Mesendoderm (in vitro differentiated cells): Measurements from ENCODE around the gene AGPS.
"Not testable (repeated sequence)": the region's sequence is repeated elsewhere in the genome, so short reads cannot be mapped to it uniquely, and the experiment has no call there.

ENCODE experiments used
- DNase-seq: peaks from one replicate; pipeline ENCODE4 v3.0.0; 2013
- H2AK5ac ChIP-seq: 2 replicates; pipeline ENCODE4 v1.6.1; 2013; ENCODE audit warnings: low read length, inconsistent platforms
- H2BK120ac ChIP-seq: 2 replicates; pipeline ENCODE4 v1.6.1; 2013; ENCODE audit warnings: low read depth, mild to moderate bottlenecking, low read length, moderate library complexity, mixed read lengths
- H2BK15ac ChIP-seq: replicated peaks from 2 replicates; pipeline ENCODE4 v1.6.1; 2013; ENCODE audit warnings: low read depth, mild to moderate bottlenecking, moderate library complexity
- H2BK5ac ChIP-seq: 2 replicates; pipeline ENCODE4 v1.6.1; 2013; ENCODE audit warnings: low read length, inconsistent platforms
- H3K18ac ChIP-seq: 2 replicates; pipeline ENCODE4 v1.6.1; 2013; ENCODE audit warnings: mild to moderate bottlenecking, low read length, mixed read lengths
- H3K23ac ChIP-seq: one replicate; pipeline ENCODE4 v1.6.1; 2013; ENCODE audit warnings: low read length
- H3K27ac ChIP-seq: 2 replicates; pipeline ENCODE4 v1.5.1; 2013; ENCODE audit warnings: low read depth, mild to moderate bottlenecking, inconsistent platforms, low read length, moderate library complexity
- H3K27me3 ChIP-seq: 2 replicates; pipeline ENCODE4 v1.6.1; 2013; ENCODE audit warnings: low read length, control low read depth, mild to moderate bottlenecking, inconsistent platforms; ENCODE audit not compliant: insufficient read depth, poor library complexity
- H3K36me3 ChIP-seq: 2 replicates; pipeline ENCODE4 v1.6.1; 2013; ENCODE audit warnings: low read length, inconsistent platforms; ENCODE audit not compliant: control insufficient read depth, insufficient read depth
- H3K4ac ChIP-seq: one replicate; pipeline ENCODE4 v1.6.1; 2013; ENCODE audit warnings: low read depth, mild to moderate bottlenecking, low read length, moderate library complexity
- H3K4me1 ChIP-seq: 2 replicates; pipeline ENCODE4 v1.6.1; 2013; ENCODE audit warnings: low read depth, low read length, inconsistent platforms; ENCODE audit not compliant: control insufficient read depth
- H3K4me2 ChIP-seq: 2 replicates; pipeline ENCODE4 v1.6.1; 2013; ENCODE audit warnings: low read length
- H3K4me3 ChIP-seq: 2 replicates; pipeline ENCODE4 v1.5.1; 2013; ENCODE audit warnings: mild to moderate bottlenecking, low read length
- H3K56ac ChIP-seq: one replicate; pipeline ENCODE4 v1.6.1; 2013; ENCODE audit warnings: low read length
- H3K79me1 ChIP-seq: 2 replicates; pipeline ENCODE4 v1.6.1; 2013; ENCODE audit warnings: low read length, inconsistent platforms
- H3K79me2 ChIP-seq: 2 replicates; pipeline ENCODE4 v1.6.1; 2013; ENCODE audit warnings: mild to moderate bottlenecking, low read length; ENCODE audit not compliant: control insufficient read depth, insufficient read depth
- H3K9ac ChIP-seq: 2 replicates; pipeline ENCODE4 v1.6.1; 2013; ENCODE audit warnings: low read length, inconsistent platforms
- H4K5ac ChIP-seq: one replicate; pipeline ENCODE4 v1.6.1; 2013; ENCODE audit warnings: low read length
- H4K8ac ChIP-seq: one replicate; pipeline ENCODE4 v1.6.1; 2013; ENCODE audit warnings: low read depth, mild to moderate bottlenecking, control low read depth, low read length, moderate library complexity
- WGBS: extraction: QIAGEN DNeasy Blood & Tissue Kit; methylation state at CpG from one replicate; pipeline ENCODE4 v1.1.7; 2013; ENCODE audit warnings: low lambda C conversion rate, missing lambda C conversion rate; ENCODE audit not compliant: insufficient coverage; ENCODE audit errors: extremely low coverage; 5-methylcytosine and 5-hydroxymethylcytosine counted together

Gene AGPS

DNA sequence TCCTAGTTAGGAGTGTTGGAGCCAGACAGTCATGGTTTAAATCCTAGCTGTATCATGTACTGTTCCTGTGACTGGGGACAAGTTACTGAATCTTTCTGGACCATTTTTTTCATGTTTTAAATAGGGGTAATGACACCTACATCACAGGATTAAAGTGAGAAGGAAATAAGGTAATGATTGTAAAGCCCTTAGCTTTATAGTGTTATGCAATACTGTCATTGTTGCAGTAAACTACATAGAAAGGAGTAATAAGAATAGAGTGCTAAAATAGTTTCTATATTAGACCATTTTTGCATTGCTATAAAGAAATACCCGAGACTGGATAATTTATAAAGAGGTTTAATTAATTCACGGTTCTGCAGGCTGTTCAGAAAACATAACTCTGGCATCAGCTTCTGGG, 14.5 kb downstream of the AGPS start:
- no peak overlapping the region for H3K4me2 ChIP-seq

DNA sequence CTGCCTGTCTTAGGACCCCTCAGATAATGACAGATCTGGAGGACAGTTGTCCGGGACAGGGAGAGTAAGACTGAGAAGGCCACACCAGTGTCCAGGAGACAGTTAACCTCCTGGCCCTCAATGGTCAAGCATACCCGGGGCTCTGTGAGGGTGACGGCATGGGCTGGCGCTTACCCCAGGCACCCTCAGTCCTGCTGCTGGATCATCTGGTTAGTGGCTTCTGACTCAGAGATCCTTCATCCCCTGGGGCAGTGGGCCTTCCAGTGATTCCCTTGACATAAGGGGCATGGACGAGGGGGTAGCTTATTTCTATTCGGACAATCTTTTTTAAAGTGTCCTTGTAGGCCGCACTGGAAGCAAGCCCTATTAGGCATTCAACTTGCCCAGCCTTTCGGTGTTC, 18.1 kb downstream of the AGPS start:
- not testable (repeated sequence) for H3K36me3 ChIP-seq, H4K5ac ChIP-seq, H2BK15ac ChIP-seq, H3K27me3 ChIP-seq, H3K4me3 ChIP-seq, H4K8ac ChIP-seq, H3K18ac ChIP-seq, H3K27ac ChIP-seq, H3K4me1 ChIP-seq, H2AK5ac ChIP-seq, H3K4ac ChIP-seq, H3K9ac ChIP-seq, H2BK5ac ChIP-seq, H3K79me1 ChIP-seq, DNase-seq, H2BK120ac ChIP-seq, H3K23ac ChIP-seq, H3K4me2 ChIP-seq, H3K56ac ChIP-seq
- H3K79me2 ChIP-seq = peaks cover 34% of the 10 kb centered on the region
- no CpG with 5 or more reads among the region's 8 CpGs for WGBS

More for the DNA sequence above, 14.5 kb downstream of the AGPS start:
- H3K18ac ChIP-seq = no peak overlapping the region
- WGBS = no CpG with 5 or more reads among the region's 2 CpGs
- H2BK120ac ChIP-seq = no peak overlapping the region
- no peak overlapping the region for H3K4ac ChIP-seq
- H3K79me1 ChIP-seq = peaks cover 12% of the 10 kb centered on the region
- H3K4me1 ChIP-seq = no peaks in the 10 kb centered on the region
- no peak overlapping the region for H3K27ac ChIP-seq
- DNase-seq = no peak
- no peak overlapping the region for H4K5ac ChIP-seq
- no peaks in the 10 kb centered on the region for H3K27me3 ChIP-seq
- no peak overlapping the region for H3K9ac ChIP-seq
- no peak overlapping the region for H2BK15ac ChIP-seq
- no peak overlapping the region for H2AK5ac ChIP-seq
- H3K36me3 ChIP-seq = no peaks in the 10 kb centered on the region
- peaks cover 43% of the 10 kb centered on the region for H3K79me2 ChIP-seq
- no peak overlapping the region for H3K23ac ChIP-seq
- H4K8ac ChIP-seq = no peak overlapping the region
- no peak overlapping the region for H3K4me3 ChIP-seq
- no peak overlapping the region for H3K56ac ChIP-seq
- H2BK5ac ChIP-seq = no peak overlapping the region

DNA sequence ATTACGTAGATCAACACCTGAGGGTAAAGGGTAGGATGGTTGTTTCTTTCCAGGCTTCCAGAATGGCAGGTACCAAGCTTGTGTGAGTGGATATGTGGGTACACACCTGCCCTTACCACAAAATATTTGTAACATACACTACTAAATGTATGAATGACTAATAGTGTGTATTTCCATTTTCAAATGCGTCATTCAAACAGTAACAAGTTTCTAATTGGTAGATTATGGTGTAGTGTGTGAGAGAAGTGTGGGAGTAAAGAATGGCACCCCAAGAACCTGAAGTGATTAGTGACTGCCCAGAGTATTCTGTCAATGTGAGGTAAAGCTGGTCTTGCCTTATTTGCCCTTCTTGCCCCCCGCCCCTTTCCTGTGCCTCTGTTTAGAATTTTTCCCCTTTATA, 21.1 kb downstream of the AGPS start:
- no peak overlapping the region for H2BK15ac ChIP-seq
- no peak overlapping the region for H2AK5ac ChIP-seq
- H3K4me3 ChIP-seq = no peak overlapping the region
- DNase-seq = no peak
- no peak overlapping the region for H3K4me2 ChIP-seq
- H2BK5ac ChIP-seq = no peak overlapping the region
- H3K36me3 ChIP-seq = no peaks in the 10 kb centered on the region
- no peak overlapping the region for H3K4ac ChIP-seq
- H2BK120ac ChIP-seq = no peak overlapping the region
- H3K9ac ChIP-seq = no peak overlapping the region
- no peak overlapping the region for H4K5ac ChIP-seq
- no CpG with 5 or more reads among the region's 3 CpGs for WGBS
- H4K8ac ChIP-seq = no peak overlapping the region
- H3K18ac ChIP-seq = no peak overlapping the region
- no peaks in the 10 kb centered on the region for H3K27me3 ChIP-seq
- H3K79me2 ChIP-seq = peaks cover 21% of the 10 kb centered on the region
- no peaks in the 10 kb centered on the region for H3K4me1 ChIP-seq
- no peak overlapping the region for H3K27ac ChIP-seq
- H3K79me1 ChIP-seq = peaks cover 6% of the 10 kb centered on the region
- H3K56ac ChIP-seq = no peak overlapping the region
- no peak overlapping the region for H3K23ac ChIP-seq

DNA sequence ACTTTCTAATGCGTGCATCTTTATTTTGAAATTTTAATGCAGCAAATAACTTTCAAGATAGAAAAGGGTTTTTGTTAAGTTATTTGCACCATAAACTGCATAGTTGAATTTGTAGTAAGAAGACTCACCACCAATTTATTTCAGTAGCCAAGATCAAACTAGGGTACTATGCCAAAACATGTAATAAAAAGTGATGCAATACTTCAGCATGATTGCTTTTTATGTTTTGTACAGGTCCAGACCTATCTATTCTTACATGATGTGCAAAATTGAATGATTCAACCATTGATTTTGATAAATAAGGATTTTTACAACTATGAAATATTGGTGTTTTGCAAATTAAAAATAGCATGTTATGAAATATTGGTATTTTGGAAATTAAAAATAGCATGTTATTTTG, 26.7 kb downstream of the AGPS start:
- Histone ChIP-seq H3K18ac (no peak overlapping the region), H3K27ac (no peak overlapping the region), H3K4ac (no peak overlapping the region), H3K56ac (no peak overlapping the region), H2AK5ac (no peak overlapping the region), H3K36me3 (no peaks in the 10 kb centered on the region), H3K23ac (no peak overlapping the region), H3K9ac (no peak overlapping the region), H2BK5ac (no peak overlapping the region), H4K5ac (no peak overlapping the region), H2BK120ac (no peak overlapping the region), H3K4me2 (no peak overlapping the region), H3K79me1 (no peaks in the 10 kb centered on the region), H2BK15ac (no peak overlapping the region), H3K4me3 (no peak overlapping the region), H3K79me2 (peaks cover 7% of the 10 kb centered on the region), H4K8ac (no peak overlapping the region), H3K4me1 (no peaks in the 10 kb centered on the region), H3K27me3 (no peaks in the 10 kb centered on the region)
- DNase-seq = no peak
- no CpG with 5 or more reads among the region's 1 CpG for WGBS

DNA sequence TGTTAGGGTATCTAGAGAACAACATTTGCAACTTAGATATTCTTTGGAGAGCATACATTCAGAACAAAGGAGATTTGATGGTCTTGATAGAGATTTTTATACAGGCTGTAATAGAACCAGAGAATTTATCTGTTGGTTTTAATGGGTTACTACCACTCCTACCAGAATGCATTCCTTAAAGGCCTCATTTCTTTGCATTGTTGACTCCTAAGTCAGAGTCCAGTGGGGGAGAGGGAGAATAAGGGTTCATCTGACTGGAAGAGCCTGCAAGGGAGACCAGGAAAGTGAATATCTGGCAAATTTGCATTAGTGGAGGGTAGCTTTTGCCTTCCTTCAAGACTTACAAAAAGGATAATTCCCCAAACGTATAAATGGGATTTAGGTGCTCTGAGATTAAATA, 29.7 kb downstream of the AGPS start:
- Histone ChIP-seq H4K5ac (no peak overlapping the region), H2BK120ac (no peak overlapping the region), H3K27me3 (no peaks in the 10 kb centered on the region), H3K18ac (no peak overlapping the region), H3K23ac (no peak overlapping the region), H3K27ac (no peak overlapping the region), H2AK5ac (no peak overlapping the region), H3K4me3 (no peak overlapping the region), H3K79me1 (no peaks in the 10 kb centered on the region), H3K79me2 (peaks cover 2% of the 10 kb centered on the region), H3K36me3 (no peaks in the 10 kb centered on the region), H4K8ac (no peak overlapping the region), H2BK15ac (no peak overlapping the region), H3K4me1 (no peaks in the 10 kb centered on the region), H3K4ac (no peak overlapping the region), H2BK5ac (no peak overlapping the region), H3K9ac (no peak overlapping the region), H3K56ac (no peak overlapping the region), H3K4me2 (no peak overlapping the region)
- DNase-seq = no peak
- no CpG with 5 or more reads among the region's 1 CpG for WGBS

DNA sequence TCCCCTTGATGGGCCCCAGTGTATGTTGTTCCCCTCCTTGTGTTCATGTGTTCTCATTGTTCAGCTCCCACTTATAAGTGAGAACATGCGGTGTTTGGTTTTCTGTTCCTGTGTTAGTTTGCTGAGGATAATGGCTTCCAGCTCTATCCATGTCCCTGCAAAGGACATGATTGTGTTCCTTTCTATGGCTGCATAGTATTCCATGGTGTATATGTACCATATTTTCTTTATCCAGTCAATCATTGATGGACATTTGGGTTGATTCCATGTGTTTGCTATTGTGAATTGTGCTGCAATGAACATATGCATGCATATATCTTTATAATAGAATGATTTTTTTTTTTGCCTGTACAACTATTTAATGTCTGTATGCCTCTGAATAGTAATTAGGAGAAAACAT, 31.5 kb downstream of the AGPS start:
- H2AK5ac ChIP-seq, H3K4me2 ChIP-seq, H2BK15ac ChIP-seq, DNase-seq, H4K5ac ChIP-seq, H3K9ac ChIP-seq, H3K23ac ChIP-seq, H3K4me1 ChIP-seq, H3K4ac ChIP-seq, H3K56ac ChIP-seq, H3K18ac ChIP-seq, H3K79me2 ChIP-seq, H2BK5ac ChIP-seq, H3K27ac ChIP-seq, H3K79me1 ChIP-seq, H3K4me3 ChIP-seq, H3K36me3 ChIP-seq, H2BK120ac ChIP-seq, H4K8ac ChIP-seq, H3K27me3 ChIP-seq: not testable (repeated sequence)
- WGBS = no CpG with 5 or more reads among the region's 1 CpG
